Measurements from ENCODE around the gene MAN1B1. TPM values are rescaled to one million over a fixed set of nuclear protein-coding genes. Genes with fewer than 3 reads are reported as not detected.

Gene MAN1B1
- total RNA-seq, 1 experiment from 2014 or later, result 57.2 TPM

- no peaks in the 10 kb centered on the region; the same call in 1 of the 2 replicates for H3K36me3 ChIP-seq (ENCODE audit: control insufficient read depth, insufficient read depth, low read length)
- ATAC-seq (no peak), DNase-seq (ENCODE audit: low read depth, low spot score) (no peak)
- H3K4me3 ChIP-seq (ENCODE audit: low read depth in 2 of 2, low read length in 2 of 2), result no peak overlapping the region
- no peak for TF ChIP-seq SIN3A (IDR thresholded peaks at IDR 0.05; ENCODE audit: borderline replicate concordance, insufficient read depth, low read depth, low read length)
- TF ChIP-seq CTCF (IDR thresholded peaks at IDR 0.05), result no peak
- TF ChIP-seq TCF7L2 (IDR thresholded peaks at IDR 0.05; ENCODE audit: low read depth, low read length), result no peak
- TF ChIP-seq REST (IDR thresholded peaks at IDR 0.05; ENCODE audit: insufficient read depth in 1 of 2, low read depth in 2 of 2, low read length in 1 of 2), result no peak
- no peak for TF ChIP-seq POLR2AphosphoS5 (IDR thresholded peaks at IDR 0.05; ENCODE audit: low read depth, low read length)
- ChIA-PET CTCF (no interaction called here), POLR2A (interaction anchor here (0.6 kb wide), 1 partner anchor 87 kb away, joined by 4 read pairs; no protein-coding TSS in a partner anchor)
- BruUV-seq (replicated peaks), result no TSS peak
- peaks cover 2% of the 10 kb centered on the region; the same call in 1 of the 2 replicates for H3K4me1 ChIP-seq (ENCODE audit: control insufficient read depth, insufficient read depth, low read length)
- H3K27me3 ChIP-seq (ENCODE audit: control insufficient read depth, insufficient read depth, low read length), result no peaks in the 10 kb centered on the region
- intact Hi-C loops (cut with micrococcal nuclease; ENCODE audit: unreplicated experiment) (no loop called here), in situ Hi-C loops (cut with HindIII; ENCODE audit: low pct_unique_long_range_greater_than_20kb, low sequenced_read_pairs) (no loop called here)
- no peaks in the 10 kb centered on the region for H3K9me3 ChIP-seq (ENCODE audit: control insufficient read depth, insufficient read depth, low read depth, low read length)
- H3K27ac ChIP-seq (ENCODE audit: low read length), result no peak overlapping the region
Measured at GRCh38 chr9:137065336-137065967, 21.3 kb upstream of the MAN1B1 start.

DNA sequence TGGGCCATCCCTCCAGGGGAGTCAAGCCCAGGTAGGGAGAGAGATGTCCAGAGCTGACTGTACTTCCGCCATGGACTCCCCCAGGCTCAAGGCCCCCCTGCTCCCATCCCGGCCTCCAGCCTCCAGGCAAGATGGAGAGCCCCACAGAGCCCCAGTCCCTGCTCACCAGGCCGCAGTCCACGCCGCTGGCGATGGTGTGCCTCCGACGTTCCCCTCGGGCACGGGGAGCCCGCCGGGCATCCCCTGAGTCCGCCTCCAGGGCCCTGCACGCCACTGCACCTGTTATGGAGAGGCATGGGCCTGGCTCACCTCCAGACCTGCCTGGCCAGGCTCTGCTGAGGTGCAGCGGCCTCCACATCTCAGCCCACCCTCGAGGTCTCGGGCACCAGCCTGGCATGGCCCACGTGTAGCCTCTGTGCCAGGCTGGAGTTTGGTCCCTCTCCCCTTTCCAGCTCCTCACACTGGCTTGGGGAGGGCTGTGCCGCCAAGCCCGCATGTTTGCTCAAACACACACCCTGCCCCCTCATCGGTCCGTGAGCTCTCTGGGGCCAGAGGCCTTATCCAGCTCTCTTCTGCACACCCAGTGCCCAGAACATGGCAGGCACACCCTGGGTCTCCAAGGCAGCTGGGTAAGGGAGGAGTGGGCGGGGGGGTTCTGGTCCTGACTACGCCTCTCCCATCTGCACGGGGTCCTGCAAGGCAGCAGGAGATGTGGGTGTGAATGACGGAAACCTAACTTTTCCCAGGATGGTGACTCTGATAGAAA lies 20.5 kb upstream of the MAN1B1 start:
- ChIA-PET CTCF (interaction anchor here (0.6 to 2.0 kb wide), 2 partner anchors 17 to 168 kb away, joined by 8 to 13 read pairs; no protein-coding TSS in a partner anchor), POLR2A (no interaction called here)
- in situ Hi-C loops (cut with HindIII; ENCODE audit: low pct_unique_long_range_greater_than_20kb, low sequenced_read_pairs), result no loop called here
- no TSS peak for BruUV-seq (replicated peaks)
- intact Hi-C loops (cut with micrococcal nuclease; ENCODE audit: unreplicated experiment), result no loop called here
- DNase-seq (ENCODE audit: low read depth, low spot score) (no peak), ATAC-seq (no peak)
- TF ChIP-seq TCF7L2 (IDR thresholded peaks at IDR 0.05; ENCODE audit: low read depth, low read length), result no peak
- no peak for TF ChIP-seq REST (IDR thresholded peaks at IDR 0.05; ENCODE audit: insufficient read depth in 1 of 2, low read depth in 2 of 2, low read length in 1 of 2)
- TF ChIP-seq CTCF (IDR thresholded peaks at IDR 0.05), result no peak
- TF ChIP-seq SIN3A (IDR thresholded peaks at IDR 0.05; ENCODE audit: borderline replicate concordance, insufficient read depth, low read depth, low read length), result no peak
- TF ChIP-seq POLR2AphosphoS5 (IDR thresholded peaks at IDR 0.05; ENCODE audit: low read depth, low read length), result no peak
- Histone ChIP-seq H3K9me3 (ENCODE audit: control insufficient read depth, insufficient read depth, low read depth, low read length) (no peaks in the 10 kb centered on the region), H3K4me3 (ENCODE audit: low read depth in 2 of 2, low read length in 2 of 2) (no peak overlapping the region), H3K27me3 (ENCODE audit: control insufficient read depth, insufficient read depth, low read length) (no peaks in the 10 kb centered on the region), H3K27ac (ENCODE audit: low read length) (no peak overlapping the region), H3K36me3 (ENCODE audit: control insufficient read depth, insufficient read depth, low read length) (no peaks in the 10 kb centered on the region; the same call in 1 of the 2 replicates), H3K4me1 (ENCODE audit: control insufficient read depth, insufficient read depth, low read length) (peaks cover 2% of the 10 kb centered on the region; the same call in 1 of the 2 replicates)
